ENCODE data around the gene OR4X2. TPM values are rescaled to one million over a fixed set of nuclear protein-coding genes. Genes with fewer than 3 reads are reported as not detected.

The OR4X2 gene
- total RNA-seq, 2 donors from 2014 or later, result not detected

GRCh38 chr11:48272606-48273005, 27.7 kb downstream of the OR4X2 start:
- H3K36me3 ChIP-seq, result no peaks in the 10 kb centered on the region
- no peak overlapping the region for H3K27ac ChIP-seq
- no peak for TF ChIP-seq CTCF (IDR thresholded peaks at IDR 0.05)
- H3K4me3 ChIP-seq, result no peak overlapping the region
- no peaks in the 10 kb centered on the region for H3K27me3 ChIP-seq
- H3K9me3 ChIP-seq, result no peaks in the 10 kb centered on the region
- no peaks in the 10 kb centered on the region for H3K4me1 ChIP-seq
- DNase-seq (ENCODE audit: low spot score), result no peak

Other genes starting within 250 kb of the OR4X2 start
- gene OR4B1, start 28.3 kb upstream of the OR4X2 start, total RNA-seq, result not detected
- gene OR4X1, start 18.8 kb downstream of the OR4X2 start, total RNA-seq, result not detected
- not detected for gene OR4S1, start 61.1 kb downstream of the OR4X2 start, total RNA-seq
- not detected for gene OR4C3, start 79.8 kb downstream of the OR4X2 start, total RNA-seq
- gene OR4C5, start 121.4 kb downstream of the OR4X2 start, total RNA-seq, result not detected
- not detected for gene OR4A47, start 243.7 kb downstream of the OR4X2 start, total RNA-seq